Measurements from ENCODE around the gene AGXT. TPM values are rescaled to one million over a fixed set of nuclear protein-coding genes. Genes with fewer than 3 reads are reported as not detected.

The AGXT gene
- total RNA-seq, 1 experiment from 2014 or later: not detected

DNA sequence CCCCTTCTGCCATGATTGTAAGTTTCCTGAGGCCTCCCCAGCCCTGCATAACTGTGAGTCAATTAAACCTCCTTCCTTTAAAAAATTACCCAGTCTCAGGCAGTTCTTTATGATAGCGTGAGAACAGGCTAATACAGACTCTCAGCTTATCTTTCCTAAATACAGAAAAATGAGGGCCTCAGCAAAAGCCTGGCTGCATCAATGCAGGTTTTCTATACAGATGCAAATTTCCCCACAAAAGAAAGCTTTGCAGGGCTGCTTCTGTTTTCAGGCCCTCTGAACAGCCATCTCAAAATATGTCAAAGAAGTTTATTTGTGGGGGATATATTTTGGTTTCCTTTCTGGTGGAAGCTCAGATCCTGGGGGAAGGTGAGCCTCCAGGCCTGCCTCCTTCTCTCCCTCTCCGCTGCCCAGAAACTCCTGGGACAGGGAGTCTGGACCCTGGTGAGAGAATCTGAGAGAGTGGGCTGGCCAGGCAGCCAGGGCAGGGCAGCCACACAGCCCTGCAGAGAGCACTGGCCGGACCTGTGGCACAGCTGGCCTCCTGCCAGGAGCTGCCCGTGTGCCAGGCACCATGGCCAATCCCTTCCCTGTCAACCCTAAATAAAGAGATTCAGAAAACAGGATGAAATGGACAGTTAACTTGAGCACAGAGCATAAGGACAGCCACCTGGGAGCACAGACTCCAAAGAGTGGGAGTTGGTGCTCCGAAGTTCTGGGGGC, 21.6 kb upstream of the AGXT start:
- Mint-ChIP-seq H3K4me1 (ENCODE audit: low read depth, unreplicated experiment) (peaks cover 7% of the 10 kb centered on the region), H3K4me3 (ENCODE audit: low read depth, unreplicated experiment) (no peak overlapping the region), H3K36me3 (ENCODE audit: insufficient read depth, unreplicated experiment) (peaks cover 7% of the 10 kb centered on the region), H3K27me3 (ENCODE audit: unreplicated experiment) (peaks cover 70% of the 10 kb centered on the region), H3K27ac (ENCODE audit: unreplicated experiment) (no peak overlapping the region), H3K9me3 (ENCODE audit: low read depth, unreplicated experiment) (peaks cover 12% of the 10 kb centered on the region)
- CTCF ChIA-PET: no interaction called here
- DNase-seq: peak; percentile 28
- TF ChIP-seq CTCF (IDR thresholded peaks at IDR 0.05; ENCODE audit: unreplicated experiment): no peak
- no TSS peak for BruUV-seq (replicated peaks)
- intact Hi-C loops (cut with micrococcal nuclease; ENCODE audit: unreplicated experiment): no loop called here

DNA sequence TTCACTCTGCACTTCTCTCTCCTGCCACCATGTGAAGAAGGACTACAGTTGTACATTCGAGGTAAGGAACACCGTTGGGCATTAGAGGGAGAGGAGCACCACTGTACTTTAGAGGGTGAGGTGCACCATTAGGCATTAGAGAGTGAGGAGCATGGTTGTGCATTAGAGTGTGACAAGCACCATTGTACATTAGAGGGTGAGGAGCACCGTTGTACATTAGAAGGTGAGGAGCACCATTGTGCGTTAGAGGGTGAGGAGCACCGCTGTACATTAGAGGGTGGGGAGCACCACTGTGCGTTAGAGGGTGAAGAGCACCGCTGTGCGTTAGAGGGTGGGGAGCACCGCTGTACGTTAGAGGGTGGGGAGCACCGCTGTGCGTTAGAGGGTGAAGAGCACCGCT, 20.8 kb upstream of the AGXT start:
- Mint-ChIP-seq H3K36me3 (ENCODE audit: insufficient read depth, unreplicated experiment) (peaks cover 7% of the 10 kb centered on the region), H3K27ac (ENCODE audit: unreplicated experiment) (no peak overlapping the region), H3K4me1 (ENCODE audit: low read depth, unreplicated experiment) (peaks cover 7% of the 10 kb centered on the region), H3K9me3 (ENCODE audit: low read depth, unreplicated experiment) (peaks cover 12% of the 10 kb centered on the region), H3K27me3 (ENCODE audit: unreplicated experiment) (peaks cover 70% of the 10 kb centered on the region), H3K4me3 (ENCODE audit: low read depth, unreplicated experiment) (no peak overlapping the region)
- no peak for DNase-seq
- CTCF ChIA-PET: no interaction called here
- no peak for TF ChIP-seq CTCF (IDR thresholded peaks at IDR 0.05; ENCODE audit: unreplicated experiment)
- no TSS peak for BruUV-seq (replicated peaks)
- intact Hi-C loops (cut with micrococcal nuclease; ENCODE audit: unreplicated experiment): no loop called here

DNA sequence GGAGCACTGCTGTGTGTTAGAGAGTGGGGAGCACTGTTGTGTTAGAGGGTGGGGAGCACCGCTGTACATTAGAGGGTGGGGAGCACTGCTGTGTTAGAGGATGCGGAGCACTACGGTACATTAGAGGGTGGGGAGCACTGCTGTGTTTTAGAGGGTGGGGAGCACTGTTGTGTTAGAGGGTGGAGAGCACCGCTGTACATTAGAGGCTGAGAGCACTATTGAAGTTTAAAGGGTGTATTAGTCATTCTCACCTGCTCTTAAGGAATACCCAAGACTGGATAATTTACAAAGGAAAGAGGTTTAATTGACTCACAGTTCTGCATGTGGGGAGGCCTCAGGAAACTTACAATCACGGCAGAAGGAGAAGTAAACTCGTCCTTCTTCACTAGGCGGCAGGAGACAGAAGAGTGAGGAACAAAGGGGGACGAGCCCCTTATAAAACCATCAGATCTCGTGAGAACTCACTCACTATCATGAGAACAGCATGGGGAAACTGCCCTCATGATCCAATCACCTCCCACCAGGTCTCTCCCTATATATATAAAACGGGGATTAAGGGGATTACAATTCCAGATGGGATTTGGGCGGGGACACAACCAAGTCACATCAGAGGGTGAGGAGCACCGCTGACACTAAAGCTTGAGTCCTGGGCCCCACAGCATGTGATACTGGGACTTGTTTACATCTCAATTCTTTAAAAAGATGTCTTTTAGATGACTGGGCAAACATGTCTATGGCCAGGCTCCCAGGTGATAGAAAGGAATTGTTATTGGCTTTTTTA, 19.5 kb upstream of the AGXT start:
- Mint-ChIP-seq H3K27me3 (ENCODE audit: unreplicated experiment) (peaks cover 59% of the 10 kb centered on the region), H3K36me3 (ENCODE audit: insufficient read depth, unreplicated experiment) (peaks cover 7% of the 10 kb centered on the region), H3K9me3 (ENCODE audit: low read depth, unreplicated experiment) (peaks cover 12% of the 10 kb centered on the region), H3K27ac (ENCODE audit: unreplicated experiment) (no peak overlapping the region), H3K4me3 (ENCODE audit: low read depth, unreplicated experiment) (no peak overlapping the region), H3K4me1 (ENCODE audit: low read depth, unreplicated experiment) (peaks cover 7% of the 10 kb centered on the region)
- intact Hi-C loops (cut with micrococcal nuclease; ENCODE audit: unreplicated experiment): no loop called here
- CTCF ChIA-PET: no interaction called here
- DNase-seq: no peak
- BruUV-seq (replicated peaks): no TSS peak
- TF ChIP-seq CTCF (IDR thresholded peaks at IDR 0.05; ENCODE audit: unreplicated experiment): no peak

DNA sequence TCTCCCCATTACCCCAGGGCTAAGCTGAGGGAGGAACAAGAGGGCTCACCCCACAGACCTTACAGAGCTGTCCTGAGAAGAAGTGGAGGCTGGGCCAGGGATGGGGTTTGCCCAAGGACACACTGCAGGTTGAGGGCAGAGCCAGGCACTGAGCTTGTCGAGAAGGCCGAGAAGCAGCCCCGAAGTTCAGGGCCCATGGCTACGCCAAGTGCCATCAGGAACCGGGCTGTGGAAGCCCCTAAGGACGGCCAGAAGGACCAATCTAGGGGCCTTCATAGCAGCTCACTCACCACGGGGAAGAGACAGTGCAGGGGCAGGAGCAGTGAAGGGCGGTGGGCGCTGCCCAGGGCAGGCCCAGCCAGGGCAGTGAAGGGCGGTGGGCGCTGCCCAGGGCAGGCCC, 18.6 kb upstream of the AGXT start:
- H3K4me3 Mint-ChIP-seq (ENCODE audit: low read depth, unreplicated experiment): no peak overlapping the region
- no peak overlapping the region for H3K27ac Mint-ChIP-seq (ENCODE audit: unreplicated experiment)
- peaks cover 9% of the 10 kb centered on the region for H3K9me3 Mint-ChIP-seq (ENCODE audit: low read depth, unreplicated experiment)
- intact Hi-C loops (cut with micrococcal nuclease; ENCODE audit: unreplicated experiment): loop anchor here (2.0 kb wide), 1 partner anchor 141 kb away; no protein-coding TSS in a partner anchor
- no TSS peak for BruUV-seq (replicated peaks)
- peaks cover 7% of the 10 kb centered on the region for H3K36me3 Mint-ChIP-seq (ENCODE audit: insufficient read depth, unreplicated experiment)
- peaks cover 50% of the 10 kb centered on the region for H3K27me3 Mint-ChIP-seq (ENCODE audit: unreplicated experiment)
- CTCF ChIA-PET: interaction anchor here (0.7 kb wide), 1 partner anchor 9 kb away, joined by 3 read pairs; no protein-coding TSS in a partner anchor
- DNase-seq: no peak
- no peak for TF ChIP-seq CTCF (IDR thresholded peaks at IDR 0.05; ENCODE audit: unreplicated experiment)
- H3K4me1 Mint-ChIP-seq (ENCODE audit: low read depth, unreplicated experiment): peaks cover 7% of the 10 kb centered on the region

Data from Calu3 (cell line).